NCI-H2227 treated with DMSO at 0.1 percent for 48 hours (cell line): ENCODE data around the gene CEP128.

Source experiments
- DNase-seq: peaks from one replicate; lab custom pipeline; 2025; lab: John Stamatoyannopoulos, UW

Gene CEP128

DNA sequence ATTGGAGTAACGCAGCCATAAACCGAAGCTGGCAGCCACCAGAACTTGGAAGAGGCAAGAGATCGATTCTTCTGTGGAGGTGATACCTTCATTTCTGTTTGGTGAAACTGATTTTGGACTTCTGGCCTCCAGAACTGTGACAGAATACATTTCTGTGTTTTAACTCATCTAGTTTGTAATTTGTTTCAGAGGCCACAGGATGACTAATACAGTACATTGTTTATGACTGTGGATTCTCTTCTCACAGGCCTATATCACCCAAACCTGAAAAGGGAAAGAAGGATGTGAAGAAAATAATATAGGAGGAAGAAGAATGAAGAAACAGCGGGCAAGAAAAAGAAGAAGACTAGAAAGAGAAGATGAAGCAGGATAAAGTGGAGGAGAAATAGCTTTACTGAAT, 466.5 kb downstream of the CEP128 start:
- no peak for DNase-seq

- DNase-seq, result no peak
Measured at GRCh38 chr14:80468331-80469122, 473.0 kb downstream of the CEP128 start.

- no peak for DNase-seq
Measured at GRCh38 chr14:80465546-80466220, 475.9 kb downstream of the CEP128 start.

- DNase-seq, result no peak
Measured at GRCh38 chr14:80464531-80465149, 476.9 kb downstream of the CEP128 start.

DNA sequence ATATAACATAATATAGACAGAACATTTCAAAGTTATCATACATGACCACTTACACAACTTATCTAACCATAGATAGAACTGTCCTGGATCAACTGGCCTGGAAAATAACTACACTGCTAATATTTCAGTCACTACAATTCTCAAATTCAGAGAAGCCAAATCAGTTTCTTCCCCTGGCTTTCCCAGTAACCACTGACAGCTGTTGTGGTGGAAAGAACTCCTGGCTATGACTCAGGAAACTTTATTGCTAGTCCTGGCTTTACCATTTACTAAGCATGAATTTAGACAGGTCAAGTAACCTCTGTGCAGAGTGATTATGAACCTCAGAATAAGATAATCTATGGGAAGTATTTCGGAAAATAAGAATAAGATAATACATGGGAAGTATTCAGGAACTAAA, 485.3 kb downstream of the CEP128 start:
- DNase-seq, result no peak

DNA sequence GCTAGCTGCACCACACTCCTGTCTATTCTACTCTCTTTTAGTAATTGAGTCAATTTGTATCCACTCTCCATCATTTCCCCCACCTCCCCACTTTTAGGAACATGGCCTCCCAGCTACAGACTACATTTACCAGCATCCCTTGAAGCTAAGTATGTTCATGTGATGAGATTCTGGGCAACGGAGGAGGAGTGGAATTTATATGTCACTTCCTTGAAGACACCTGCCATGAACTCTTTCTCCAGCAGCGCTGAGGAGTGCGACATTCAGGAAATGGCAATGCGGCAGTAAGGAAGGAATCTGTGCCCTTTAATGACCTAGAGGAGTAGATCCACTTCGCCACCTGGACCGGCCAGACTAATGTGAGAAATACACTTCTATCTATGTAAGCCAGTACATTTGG, 486.5 kb downstream of the CEP128 start:
- DNase-seq, result peak; percentile 63

DNA sequence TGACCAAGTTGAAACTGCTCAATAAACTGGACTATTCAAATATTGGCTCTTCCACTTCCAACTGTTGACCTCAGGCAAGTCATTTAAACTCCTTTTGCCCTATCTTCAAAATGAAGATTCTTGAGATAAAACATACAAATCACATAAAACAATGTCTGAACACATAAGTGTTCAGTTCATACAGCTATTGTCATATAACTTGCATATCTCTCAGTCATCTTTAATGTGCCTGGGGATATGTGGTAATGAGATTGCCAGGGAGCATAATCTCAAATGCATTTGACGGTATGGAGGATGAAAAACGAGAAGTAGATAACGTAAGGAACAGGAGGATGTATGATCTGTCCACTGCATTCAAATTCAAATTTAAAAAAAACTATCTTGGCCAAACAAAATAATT, 493.3 kb downstream of the CEP128 start:
- no peak for DNase-seq

GRCh38 chr14:80447392-80447791, 494.1 kb downstream of the CEP128 start:
- DNase-seq, result no peak
